CD4-positive, alpha-beta T cell treated with Interferon gamma for 1 hour (primary cell): Measurements from ENCODE around the gene WFDC6.

Experiments
- DNase-seq: peaks from one replicate; pipeline ENCODE4 v3.0.0-alpha.2; 2020

WFDC6 gene

DNA sequence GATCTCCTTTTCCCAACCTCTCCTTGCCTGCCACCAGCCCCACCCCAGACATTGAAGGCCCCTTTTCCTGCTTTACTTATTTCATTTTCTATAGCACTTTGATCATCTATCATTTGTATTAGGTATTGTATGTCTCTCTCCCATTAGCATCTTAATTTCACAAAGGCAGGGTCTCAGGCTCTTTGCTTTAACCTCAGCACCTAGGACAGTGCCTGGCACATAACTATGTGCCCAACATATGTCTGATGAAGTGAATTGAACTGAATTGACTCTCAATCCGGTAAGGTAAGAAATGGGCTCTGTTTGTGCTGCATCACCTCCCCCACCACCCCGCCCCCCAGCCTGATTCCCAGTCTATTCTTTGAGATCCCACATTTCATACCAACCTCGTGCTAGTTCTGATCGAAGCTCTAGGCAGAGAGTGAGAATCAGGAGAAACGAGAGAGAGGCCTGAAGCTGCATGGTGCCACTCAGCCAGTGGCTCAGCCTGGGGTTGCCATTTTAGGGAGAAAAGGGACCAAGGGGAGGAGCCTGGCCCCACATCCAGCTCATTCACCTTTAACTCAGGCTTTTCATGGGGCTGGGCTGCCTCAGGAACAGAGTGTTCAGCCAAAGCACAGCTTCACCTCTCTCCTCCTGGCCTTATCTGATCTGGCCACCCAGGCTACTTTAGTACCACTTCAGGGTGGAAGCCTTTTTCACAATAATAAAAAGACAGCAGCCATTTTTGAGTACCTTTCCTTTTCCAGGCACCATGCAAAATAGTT lies 24.0 kb downstream of the WFDC6 start, which contains the start of gene SPINT3:
SPINT3 (minus strand) TSS at position 476 of the 767 bp plus-strand sequence; CDS start at position 462, 14 bp downstream.
- DNase-seq, result no peak

- DNase-seq, result no peak
These were observed 28.9 kb downstream of the WFDC6 start for GRCh38 chr20:45510242-45510862.

GRCh38 chr20:45509091-45509490 lies 30.2 kb downstream of the WFDC6 start:
- no peak for DNase-seq

DNA sequence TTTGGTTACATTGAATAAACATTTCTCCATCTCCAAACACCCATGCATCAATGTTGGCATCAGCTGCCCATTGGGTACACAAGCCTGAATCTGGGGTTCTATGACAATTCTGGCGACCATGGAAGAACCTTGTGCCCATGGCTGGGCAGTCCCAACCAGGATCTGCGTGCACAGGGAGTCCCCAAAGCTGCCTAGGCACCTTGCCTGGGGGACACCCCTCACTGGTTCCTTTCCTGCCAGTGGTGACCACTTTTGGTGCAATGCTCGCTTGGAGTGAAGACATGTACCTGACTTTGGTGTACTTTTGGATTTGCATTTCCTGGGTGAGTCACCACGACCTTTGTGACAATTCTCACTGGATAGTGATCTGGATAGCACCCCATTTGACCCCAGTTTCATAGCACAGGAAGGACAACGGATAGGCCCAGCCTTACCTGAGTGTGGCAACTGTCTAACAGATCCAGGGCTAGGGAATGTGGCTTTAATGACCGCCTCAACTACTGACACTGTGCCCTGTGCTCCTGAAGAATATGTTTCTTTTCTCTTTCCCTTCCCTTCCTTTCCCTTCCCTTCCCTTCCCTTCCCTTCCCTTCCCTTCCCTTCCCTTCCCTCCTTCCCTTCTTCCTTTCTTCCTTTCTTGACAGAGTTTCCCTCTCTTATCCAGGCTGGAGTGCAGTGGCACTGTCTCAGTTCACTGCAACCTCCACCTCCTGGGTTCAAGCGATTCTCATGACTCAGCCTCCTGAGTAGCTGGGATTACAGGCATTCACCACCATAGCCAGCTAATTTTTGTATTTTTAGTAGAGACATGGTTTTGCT lies 31.0 kb downstream of the WFDC6 start:
- no peak for DNase-seq

- DNase-seq, result no peak
These were observed 32.1 kb downstream of the WFDC6 start for GRCh38 chr20:45507011-45507820.

DNA sequence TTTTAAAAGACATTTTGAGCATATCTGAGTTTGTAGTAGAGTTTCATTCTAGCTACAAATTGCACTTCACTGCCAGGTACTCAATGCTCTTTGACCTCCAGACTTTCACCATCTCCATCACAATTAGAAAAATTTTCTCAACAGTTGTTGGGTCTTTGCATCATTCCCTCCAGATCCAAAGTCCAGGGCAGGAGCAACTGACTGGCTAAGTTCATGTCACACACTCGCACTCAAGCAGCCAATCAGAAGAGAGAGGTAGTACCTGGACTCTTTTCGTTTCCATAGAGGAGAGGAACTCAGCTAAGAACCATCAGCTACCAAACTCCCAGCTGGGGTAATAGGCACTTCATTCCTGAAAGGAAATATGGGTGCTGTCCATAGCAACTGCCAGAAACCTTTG lies 32.9 kb downstream of the WFDC6 start:
- no peak for DNase-seq

GRCh38 chr20:45503403-45503802 lies 35.9 kb downstream of the WFDC6 start:
- DNase-seq, result no peak

DNA sequence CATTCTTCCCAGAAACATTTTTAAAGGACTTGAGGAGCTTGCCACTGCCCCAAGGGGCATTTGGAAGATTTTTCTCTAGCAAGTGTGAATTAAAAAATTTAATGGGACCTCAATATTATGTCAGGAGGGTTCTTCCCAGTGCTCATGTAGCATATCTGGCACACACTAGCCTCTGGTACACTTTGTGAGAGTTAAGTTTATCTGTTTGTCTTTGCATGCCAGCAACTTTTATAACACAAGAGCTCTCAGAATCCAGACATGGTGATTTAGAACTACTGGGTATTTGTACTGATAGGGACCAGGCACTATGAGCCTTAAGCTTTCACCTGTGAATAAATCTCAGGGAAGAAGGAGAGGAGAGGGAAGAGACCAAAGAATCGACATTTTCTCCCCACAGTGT lies 36.7 kb downstream of the WFDC6 start:
- DNase-seq, result no peak

DNA sequence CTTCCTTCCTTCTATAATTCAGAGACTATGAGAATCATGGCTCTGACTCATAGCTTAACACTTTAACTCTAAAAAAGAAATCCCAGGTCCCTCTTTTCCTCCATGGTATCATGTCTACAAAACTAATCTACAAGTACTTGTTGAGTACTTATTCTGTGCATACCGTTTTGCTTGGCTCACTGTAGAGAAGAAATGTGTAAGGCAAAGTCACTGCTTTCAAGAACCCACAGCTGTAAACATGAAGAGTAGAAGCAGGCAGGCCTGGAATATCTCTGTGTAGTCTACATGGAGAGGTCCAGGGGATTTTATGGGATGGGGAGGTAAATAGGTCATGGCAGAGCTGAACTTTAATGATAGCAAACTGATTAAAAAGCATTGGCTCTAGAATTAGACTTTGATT lies 37.7 kb downstream of the WFDC6 start:
- DNase-seq, result no peak

GRCh38 chr20:45500022-45500421 lies 39.3 kb downstream of the WFDC6 start:
- no peak for DNase-seq

- no peak for DNase-seq
These were observed 41.2 kb downstream of the WFDC6 start for GRCh38 chr20:45497971-45498494.

GRCh38 chr20:45496166-45496565 lies 43.1 kb downstream of the WFDC6 start:
- no peak for DNase-seq

DNA sequence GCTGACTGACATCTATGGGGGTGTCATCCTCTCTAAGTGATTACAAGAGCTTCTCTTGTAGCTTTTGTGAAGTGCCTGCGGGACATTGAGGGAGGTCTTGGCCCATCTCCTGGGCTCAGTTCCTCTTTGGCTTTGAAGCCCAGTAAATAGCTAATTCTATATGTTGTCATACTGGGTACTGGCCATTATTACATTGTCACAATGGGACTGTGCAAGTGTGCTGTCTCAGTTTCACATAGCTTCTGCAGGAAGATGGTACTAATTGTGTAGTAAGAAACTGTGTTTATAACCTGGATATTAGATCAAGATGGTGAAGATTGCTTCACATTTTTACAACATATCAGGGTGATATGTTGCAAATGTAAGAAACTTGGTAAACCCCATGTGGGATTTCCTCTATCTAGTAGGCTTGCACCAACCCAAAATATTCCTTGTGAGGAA lies 43.8 kb downstream of the WFDC6 start:
- no peak for DNase-seq

GRCh38 chr20:45489083-45489531 lies 50.2 kb downstream of the WFDC6 start:
- DNase-seq, result no peak

DNA sequence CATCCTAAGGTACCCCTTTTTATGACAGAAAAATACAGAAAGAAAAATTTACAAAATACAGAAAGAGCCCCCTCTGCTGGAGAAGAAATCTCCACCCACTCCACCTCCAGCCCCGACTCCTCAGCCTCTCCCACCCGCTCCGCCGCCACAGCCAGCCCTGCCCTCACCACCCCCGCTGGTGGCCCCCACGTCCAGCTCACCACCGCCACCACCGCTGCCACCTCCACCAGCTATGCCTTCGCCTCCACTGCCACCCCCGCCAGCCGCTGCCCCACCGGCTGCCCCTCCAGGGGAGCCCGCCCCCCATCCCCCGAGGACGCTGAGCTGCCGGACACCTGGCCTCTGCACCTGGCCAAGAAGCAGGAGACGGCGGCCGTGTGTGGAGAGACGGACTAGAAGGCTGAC lies 52.0 kb downstream of the WFDC6 start:
- no peak for DNase-seq

DNA sequence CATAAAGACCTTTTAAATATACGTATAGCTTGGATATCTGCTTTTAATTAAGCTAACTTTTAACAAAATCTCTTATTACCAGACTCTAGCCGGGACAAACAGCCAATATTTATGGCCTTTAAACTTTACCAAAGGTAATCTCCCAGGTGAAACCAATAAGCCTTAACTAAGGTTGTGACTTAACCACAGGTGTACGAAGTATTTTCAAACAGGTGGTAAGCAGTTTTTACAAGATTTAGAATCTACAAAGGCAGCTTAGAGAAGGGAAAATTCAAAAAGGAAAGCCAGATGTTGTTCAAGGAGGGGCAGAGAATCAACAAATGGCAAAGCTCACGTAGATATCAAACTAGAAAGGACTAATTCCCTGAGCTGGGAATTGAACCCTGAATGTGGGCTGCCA lies 53.9 kb downstream of the WFDC6 start:
- no peak for DNase-seq

- no peak for DNase-seq
These were observed 54.6 kb downstream of the WFDC6 start for GRCh38 chr20:45484676-45485075.
